ENCODE data around the gene SOS1.

GRCh38 chr2:38977047-38977446 is 143.8 kb downstream of the SOS1 start:
- TF ChIP-seq SUZ12 (IDR thresholded peaks at IDR 0.05) (no peak), ZNF384 (IDR thresholded peaks at IDR 0.05) (no peak), L3MBTL2 (conservative IDR thresholded peaks at IDR 0.05) (no peak), TARDBP (IDR thresholded peaks at IDR 0.05) (no peak), FOXA1 (IDR thresholded peaks at IDR 0.05) (no peak), BHLHE40 (IDR thresholded peaks at IDR 0.05; ENCODE audit: borderline replicate concordance) (no peak), FOXM1 (IDR thresholded peaks at IDR 0.05; ENCODE audit: borderline replicate concordance) (no peak), FOXK2 (IDR thresholded peaks at IDR 0.05) (no peak)

Measured in HEK293T (cell line).